ENCODE data around the gene AHCY. TPM values are rescaled to one million over a fixed set of nuclear protein-coding genes. Genes with fewer than 3 reads are reported as not detected.

Gene AHCY
- total and polyA plus RNA-seq, 2 of the 4 experiments (the other 2 are of a cell fraction), result 138 to 210 TPM

DNA sequence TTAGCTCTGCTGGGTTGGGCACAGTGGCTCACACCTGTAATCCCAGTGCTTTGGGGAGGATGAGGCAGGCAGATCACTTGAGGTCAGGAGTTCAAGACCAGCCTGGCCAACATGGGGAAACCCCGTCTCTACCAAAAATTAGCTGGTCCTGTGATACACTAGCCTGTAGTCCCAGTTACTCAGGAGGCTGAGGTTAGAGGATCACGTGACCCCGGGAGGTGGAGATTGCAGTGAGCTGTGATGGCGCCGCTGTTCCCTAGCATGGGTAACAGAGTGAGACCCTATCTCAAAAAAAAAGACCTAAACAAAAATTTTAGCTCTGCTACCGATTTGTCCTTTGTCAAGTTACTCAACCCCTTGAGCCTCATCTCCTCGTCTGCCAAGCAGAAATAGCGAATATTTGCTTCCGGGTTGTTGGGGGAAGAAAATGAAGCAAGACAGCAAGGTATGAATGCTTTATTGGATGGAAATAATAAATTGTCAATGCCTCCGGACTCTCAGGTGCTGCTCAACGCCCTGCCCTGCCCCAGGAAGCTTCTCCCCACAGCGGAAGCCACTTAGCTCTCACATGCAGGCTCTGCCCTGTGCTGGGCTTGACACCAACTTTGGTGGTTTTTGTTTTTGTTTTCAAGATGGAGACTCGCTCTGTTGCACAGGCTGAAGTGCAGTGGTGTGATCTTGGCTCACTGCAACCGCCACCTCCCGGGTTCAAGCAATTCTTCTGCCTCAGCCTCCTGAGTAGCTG is 35.0 kb upstream of the AHCY start:
- H2AFZ ChIP-seq (replicated peaks; ENCODE audit: low read length, poor library complexity), result no peak overlapping the region
- H2BK5ac ChIP-seq (ENCODE audit: low read depth, low read length, poor library complexity, severe bottlenecking), result no peak overlapping the region
- intact Hi-C loops (cut with micrococcal nuclease) (no loop called here), in situ Hi-C loops (cut with MboI; ENCODE audit: low sequenced_read_pairs) (no loop called here), dilution Hi-C loops (cut with HindIII; ENCODE audit: low sequenced_read_pairs, unreplicated experiment) (no loop called here)
- H4K8ac ChIP-seq (ENCODE audit: low read depth in 2 of 2, low read length in 2 of 2), result no peak overlapping the region
- H4K20me1 ChIP-seq (ENCODE audit: insufficient read depth, low read length), result no peaks in the 10 kb centered on the region; the same call in 1 of the 2 replicates
- no peak overlapping the region for H2BK15ac ChIP-seq (ENCODE audit: low read depth, low read length)
- H3K79me1 ChIP-seq (ENCODE audit: low read depth in 1 of 2, low read length in 2 of 2), result no peaks in the 10 kb centered on the region
- H3K18ac ChIP-seq (ENCODE audit: low read depth, low read length), result no peak overlapping the region
- BruUV-seq (replicated peaks), result no TSS peak
- H3K4me2 ChIP-seq (ENCODE audit: low read depth, low read length), result no peak overlapping the region
- no peak overlapping the region for H2BK20ac ChIP-seq (ENCODE audit: low read depth, low read length)
- H2AK5ac ChIP-seq (ENCODE audit: low read depth, low read length), result no peak overlapping the region
- H4K91ac ChIP-seq (ENCODE audit: insufficient read depth, low read depth, low read length), result no peak overlapping the region
- H3K4me1 ChIP-seq (ENCODE audit: control insufficient read depth, insufficient read depth, low read length), result peaks cover 3% of the 10 kb centered on the region
- H3K23ac ChIP-seq (ENCODE audit: low read depth, low read length), result no peak overlapping the region
- ATAC-seq (ENCODE audit: low read depth) (no peak), DNase-seq (no peak)
- no peak overlapping the region for H2BK120ac ChIP-seq (ENCODE audit: low read depth, low read length)
- no peaks in the 10 kb centered on the region for H3K9me3 ChIP-seq (ENCODE audit: control insufficient read depth, insufficient read depth, low read length)
- no peak overlapping the region for H3K14ac ChIP-seq (replicated peaks; ENCODE audit: low read depth, low read length)
- H3K27ac ChIP-seq (ENCODE audit: insufficient read depth, low read length), result no peak overlapping the region
- H2AK9ac ChIP-seq (replicated peaks; ENCODE audit: low read depth, low read length, poor library complexity), result no peak overlapping the region
- WGBS, 2 experiments (ENCODE audit: extremely low coverage in 2 of 2, insufficient read length in 1 of 2), result no CpG with 5 or more reads among the region's 15 CpGs
- POLR2A ChIA-PET (ENCODE audit: unreplicated experiment), result interaction anchor here (0.6 kb wide), 1 partner anchor 87 kb away, joined by 3 read pairs; no protein-coding TSS in a partner anchor
- no peak overlapping the region for H4K5ac ChIP-seq (ENCODE audit: low read depth, low read length)
- H3K9me1 ChIP-seq (ENCODE audit: insufficient read depth, low read length), result no peaks in the 10 kb centered on the region; the same call in 1 of the 2 replicates
- no peaks in the 10 kb centered on the region for H3K27me3 ChIP-seq (ENCODE audit: control insufficient read depth, insufficient read depth, low read length)
- H3K36me3 ChIP-seq (ENCODE audit: control insufficient read depth, insufficient read depth, low read length), result no peaks in the 10 kb centered on the region
- H3K9ac ChIP-seq (ENCODE audit: low read depth, low read length), result no peak overlapping the region
- H3K56ac ChIP-seq (ENCODE audit: extremely low read depth, insufficient read depth, low read length), result no peak overlapping the region
- no peak overlapping the region for H3K4me3 ChIP-seq (ENCODE audit: insufficient read depth, low read depth, low read length)
- H3K4ac ChIP-seq (ENCODE audit: low read depth, low read length), result no peak overlapping the region
- CTCF ChIA-PET, result interaction anchor here (1.2 kb wide), 1 partner anchor 25 kb away, joined by 4 read pairs; no protein-coding TSS in a partner anchor
- TF ChIP-seq MAZ (IDR thresholded peaks at IDR 0.05; ENCODE audit: borderline replicate concordance, low read depth, low read length) (no peak), BHLHE40 (IDR thresholded peaks at IDR 0.05; ENCODE audit: low read depth, low read length) (no peak), CTCF (conservative IDR thresholded peaks at IDR 0.05; ENCODE audit: low read depth, low read length) (no peak), RCOR1 (IDR thresholded peaks at IDR 0.05; ENCODE audit: insufficient replicate concordance, low read length) (no peak), MAFK (IDR thresholded peaks at IDR 0.05; ENCODE audit: low read depth, low read length) (no peak), CHD1 (IDR thresholded peaks at IDR 0.05; ENCODE audit: low read depth, low read length) (no peak), SMC3 (IDR thresholded peaks at IDR 0.05; ENCODE audit: low read depth, low read length) (no peak), RAD21 (IDR thresholded peaks at IDR 0.05; ENCODE audit: low read length) (no peak), NFE2L2 (IDR thresholded peaks at IDR 0.05; ENCODE audit: low read depth, low read length) (no peak), POLR2A (IDR thresholded peaks at IDR 0.05; ENCODE audit: low read depth, low read length) (no peak), FOS (IDR thresholded peaks at IDR 0.05; ENCODE audit: low read depth, low read length) (no peak), MXI1 (IDR thresholded peaks at IDR 0.05; ENCODE audit: borderline replicate concordance, low read depth, low read length) (no peak), CEBPB (IDR thresholded peaks at IDR 0.05; ENCODE audit: low read depth, low read length) (no peak)
- TF ChIP-seq, protein P1, sequence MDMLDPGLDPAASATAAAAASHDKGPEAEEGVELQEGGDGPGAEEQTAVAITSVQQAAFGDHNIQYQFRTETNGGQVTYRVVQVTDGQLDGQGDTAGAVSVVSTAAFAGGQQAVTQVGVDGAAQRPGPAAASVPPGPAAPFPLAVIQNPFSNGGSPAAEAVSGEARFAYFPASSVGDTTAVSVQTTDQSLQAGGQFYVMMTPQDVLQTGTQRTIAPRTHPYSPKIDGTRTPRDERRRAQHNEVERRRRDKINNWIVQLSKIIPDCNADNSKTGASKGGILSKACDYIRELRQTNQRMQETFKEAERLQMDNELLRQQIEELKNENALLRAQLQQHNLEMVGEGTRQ (IDR thresholded peaks at IDR 0.05; ENCODE audit: low read depth, low read length), result no peak
- TF ChIP-seq, protein P2, sequence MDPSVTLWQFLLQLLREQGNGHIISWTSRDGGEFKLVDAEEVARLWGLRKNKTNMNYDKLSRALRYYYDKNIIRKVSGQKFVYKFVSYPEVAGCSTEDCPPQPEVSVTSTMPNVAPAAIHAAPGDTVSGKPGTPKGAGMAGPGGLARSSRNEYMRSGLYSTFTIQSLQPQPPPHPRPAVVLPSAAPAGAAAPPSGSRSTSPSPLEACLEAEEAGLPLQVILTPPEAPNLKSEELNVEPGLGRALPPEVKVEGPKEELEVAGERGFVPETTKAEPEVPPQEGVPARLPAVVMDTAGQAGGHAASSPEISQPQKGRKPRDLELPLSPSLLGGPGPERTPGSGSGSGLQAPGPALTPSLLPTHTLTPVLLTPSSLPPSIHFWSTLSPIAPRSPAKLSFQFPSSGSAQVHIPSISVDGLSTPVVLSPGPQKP (IDR thresholded peaks at IDR 0.05; ENCODE audit: borderline replicate concordance, low read depth, low read length), result no peak

Data from IMR-90 (cell line).